Osteocyte (in vitro differentiated cells): Measurements from ENCODE around the gene SLC47A1. TPM values are rescaled to one million over a fixed set of nuclear protein-coding genes. Genes with fewer than 3 reads are reported as not detected.
"Not testable (repeated sequence)": the region's sequence is repeated elsewhere in the genome, so short reads cannot be mapped to it uniquely, and the experiment has no call there.

Experiments
- DNase-seq: peaks from one replicate; pipeline ENCODE4 v3.0.0; 2021; ENCODE audit warnings: mixed read lengths; ENCODE audit not compliant: unreplicated experiment; ENCODE audit errors: extremely low spot score
- H3K27ac Mint-ChIP-seq: one replicate; pipeline ENCODE4 v1.8.0; 2021; ENCODE audit warnings: mild to moderate bottlenecking, mixed read lengths; ENCODE audit not compliant: unreplicated experiment
- H3K27me3 Mint-ChIP-seq: one replicate; pipeline ENCODE4 v1.8.0; 2021; ENCODE audit warnings: mixed read lengths; ENCODE audit not compliant: unreplicated experiment
- H3K36me3 Mint-ChIP-seq: one replicate; pipeline ENCODE4 v1.8.0; 2021; ENCODE audit warnings: mixed read lengths; ENCODE audit not compliant: unreplicated experiment
- H3K4me1 Mint-ChIP-seq: one replicate; pipeline ENCODE4 v1.8.0; 2021; ENCODE audit warnings: mixed read lengths; ENCODE audit not compliant: unreplicated experiment
- H3K4me3 Mint-ChIP-seq: one replicate; pipeline ENCODE4 v1.8.0; 2021; ENCODE audit warnings: mild to moderate bottlenecking, moderate library complexity, mixed read lengths; ENCODE audit not compliant: unreplicated experiment
- H3K9me3 Mint-ChIP-seq: one replicate; pipeline ENCODE4 v1.8.0; 2021; ENCODE audit warnings: mixed read lengths; ENCODE audit not compliant: unreplicated experiment
- CTCF ChIP-seq: fragments of 200-600 bp; sonication (generic); IDR thresholded peaks from 2 replicates; pipeline ENCODE4 v1.5.0; 2021; ENCODE audit warnings: antibody characterized with exemption, mild to moderate bottlenecking, moderate library complexity
- total RNA-seq: library from RNA; stranded (reverse); gene quantifications from 2 replicates; pipeline ENCODE4 v1.2.1, GENCODE V29; 2021

SLC47A1 gene
- total RNA-seq, 1 donor from 2014 or later: 2.4 TPM

- Mint-ChIP-seq H3K4me3 (no peak overlapping the region), H3K9me3 (no peaks in the 10 kb centered on the region), H3K36me3 (no peaks in the 10 kb centered on the region), H3K27ac (no peak overlapping the region), H3K27me3 (peaks cover 15% of the 10 kb centered on the region), H3K4me1 (no peaks in the 10 kb centered on the region)
- no peak for TF ChIP-seq CTCF
- no peak for DNase-seq
Measured at GRCh38 chr17:19502517-19502916, 31.1 kb upstream of the SLC47A1 start.

- H3K27me3 Mint-ChIP-seq, H3K27ac Mint-ChIP-seq, H3K4me3 Mint-ChIP-seq, H3K36me3 Mint-ChIP-seq, H3K4me1 Mint-ChIP-seq, DNase-seq, H3K9me3 Mint-ChIP-seq: not testable (repeated sequence)
Measured at GRCh38 chr17:19505561-19505960, 28.1 kb upstream of the SLC47A1 start.

- H3K27me3 Mint-ChIP-seq: peaks cover 1% of the 10 kb centered on the region
- H3K4me3 Mint-ChIP-seq: peak overlapping the region; percentile 89
- peak; percentile 8 for TF ChIP-seq CTCF
- H3K9me3 Mint-ChIP-seq: no peaks in the 10 kb centered on the region
- H3K36me3 Mint-ChIP-seq: no peaks in the 10 kb centered on the region
- DNase-seq: peak; percentile 95
- H3K4me1 Mint-ChIP-seq: peaks cover 7% of the 10 kb centered on the region
- peak overlapping the region; percentile 84 for H3K27ac Mint-ChIP-seq
Measured at GRCh38 chr17:19507775-19508576, 25.7 kb upstream of the SLC47A1 start.

- no peak for DNase-seq
Measured at GRCh38 chr17:19508577-19508867, 25.1 kb upstream of the SLC47A1 start.

GRCh38 chr17:19509281-19509852 is 24.3 kb upstream of the SLC47A1 start:
- DNase-seq, H3K27me3 Mint-ChIP-seq, H3K4me3 Mint-ChIP-seq, H3K36me3 Mint-ChIP-seq, H3K9me3 Mint-ChIP-seq, H3K27ac Mint-ChIP-seq: not testable (repeated sequence)
- H3K4me1 Mint-ChIP-seq: peaks cover 11% of the 10 kb centered on the region

More at GRCh38 chr17:19508577-19508867, 25.1 kb upstream of the SLC47A1 start:
- peak overlapping the region; percentile 89 for H3K4me3 Mint-ChIP-seq
- H3K27ac Mint-ChIP-seq: peak overlapping the region; percentile 81
- no peaks in the 10 kb centered on the region for H3K27me3 Mint-ChIP-seq
- peaks cover 7% of the 10 kb centered on the region for H3K4me1 Mint-ChIP-seq
- H3K36me3 Mint-ChIP-seq: no peaks in the 10 kb centered on the region
- no peaks in the 10 kb centered on the region for H3K9me3 Mint-ChIP-seq
- TF ChIP-seq CTCF: no peak

GRCh38 chr17:19510903-19511302 is 22.8 kb upstream of the SLC47A1 start:
- no peaks in the 10 kb centered on the region for H3K9me3 Mint-ChIP-seq

More at GRCh38 chr17:19510903-19511302, 22.8 kb upstream of the SLC47A1 start:
- Mint-ChIP-seq H3K4me1 (peaks cover 12% of the 10 kb centered on the region), H3K27ac (no peak overlapping the region), H3K27me3 (no peaks in the 10 kb centered on the region), H3K36me3 (no peaks in the 10 kb centered on the region), H3K4me3 (no peak overlapping the region)
- TF ChIP-seq CTCF: no peak
- DNase-seq: no peak
